ENCODE measurements around the gene PTAR1. TPM values are rescaled to one million over a fixed set of nuclear protein-coding genes. Genes with fewer than 3 reads are reported as not detected.

PTAR1 gene
- total RNA-seq, 1 donor from 2014 or later = 52.9 TPM

GRCh38 chr9:69748304-69748703 lies 11.5 kb downstream of the PTAR1 start:
- no peak overlapping the region for H3K4me3 Mint-ChIP-seq
- peaks cover 31% of the 10 kb centered on the region for H3K36me3 Mint-ChIP-seq
- H3K4me1 Mint-ChIP-seq (ENCODE audit: unreplicated experiment) = peaks cover 20% of the 10 kb centered on the region
- no peak for DNase-seq (ENCODE audit: extremely low spot score, unreplicated experiment)
- no peak for TF ChIP-seq CTCF (conservative IDR thresholded peaks at IDR 0.05)
- H3K27ac Mint-ChIP-seq = no peak overlapping the region
- no peaks in the 10 kb centered on the region for H3K9me3 Mint-ChIP-seq
- no peaks in the 10 kb centered on the region for H3K27me3 Mint-ChIP-seq

- TF ChIP-seq CTCF (conservative IDR thresholded peaks at IDR 0.05) = no peak
- Mint-ChIP-seq H3K4me1 (ENCODE audit: unreplicated experiment) (peaks cover 16% of the 10 kb centered on the region), H3K4me3 (no peak overlapping the region), H3K9me3 (no peaks in the 10 kb centered on the region), H3K27ac (no peak overlapping the region), H3K27me3 (no peaks in the 10 kb centered on the region), H3K36me3 (peaks cover 33% of the 10 kb centered on the region)
- DNase-seq (ENCODE audit: extremely low spot score, unreplicated experiment) = no peak
Measured at GRCh38 chr9:69746859-69747560, 12.8 kb downstream of the PTAR1 start.

GRCh38 chr9:69745716-69746437 lies 13.9 kb downstream of the PTAR1 start:
- Mint-ChIP-seq H3K27me3 (no peaks in the 10 kb centered on the region), H3K4me3 (no peak overlapping the region), H3K9me3 (no peaks in the 10 kb centered on the region), H3K36me3 (peaks cover 35% of the 10 kb centered on the region), H3K4me1 (ENCODE audit: unreplicated experiment) (peaks cover 14% of the 10 kb centered on the region), H3K27ac (no peak overlapping the region)
- peak; percentile 36 for TF ChIP-seq CTCF (conservative IDR thresholded peaks at IDR 0.05)
- DNase-seq (ENCODE audit: extremely low spot score, unreplicated experiment) = no peak

- peaks cover 35% of the 10 kb centered on the region for H3K36me3 Mint-ChIP-seq
- no peak overlapping the region for H3K27ac Mint-ChIP-seq
- no peaks in the 10 kb centered on the region for H3K9me3 Mint-ChIP-seq
- TF ChIP-seq CTCF (conservative IDR thresholded peaks at IDR 0.05) = no peak
- no peak for DNase-seq (ENCODE audit: extremely low spot score, unreplicated experiment)
- H3K4me1 Mint-ChIP-seq (ENCODE audit: unreplicated experiment) = peaks cover 8% of the 10 kb centered on the region
- H3K4me3 Mint-ChIP-seq = no peak overlapping the region
- H3K27me3 Mint-ChIP-seq = no peaks in the 10 kb centered on the region
Measured at GRCh38 chr9:69744688-69745380, 15.0 kb downstream of the PTAR1 start.

- Mint-ChIP-seq H3K36me3 (peaks cover 40% of the 10 kb centered on the region), H3K4me3 (no peak overlapping the region), H3K27ac (no peak overlapping the region), H3K9me3 (no peaks in the 10 kb centered on the region), H3K4me1 (ENCODE audit: unreplicated experiment) (peaks cover 8% of the 10 kb centered on the region), H3K27me3 (no peaks in the 10 kb centered on the region)
- TF ChIP-seq CTCF (conservative IDR thresholded peaks at IDR 0.05) = no peak
- no peak for DNase-seq (ENCODE audit: extremely low spot score, unreplicated experiment)
Measured at GRCh38 chr9:69743930-69744329, 15.9 kb downstream of the PTAR1 start.

Measured in type B pancreatic cell (in vitro differentiated cells).